HepG2 (cell line): ENCODE results near the gene LHPP.

Source experiments
- ARHGAP35 ChIP-seq: sonication (generic); formaldehyde crosslinking; IDR thresholded peaks from 2 replicates; pipeline ENCODE4 v1.9.0; 2022; ENCODE audit warnings: mild to moderate bottlenecking, inconsistent platforms, moderate library complexity, missing genetic modification reagents, borderline replicate concordance
- FOXA3 ChIP-seq: IDR thresholded peaks from 2 replicates; pipeline ENCODE4 v1.6.1; 2016; ENCODE audit warnings: missing genetic modification reagents, missing compliant biosample characterization
- JUNB ChIP-seq: sonication (generic); formaldehyde crosslinking; IDR thresholded peaks from 2 replicates; pipeline ENCODE4 v1.8.0; 2022; ENCODE audit warnings: missing genetic modification reagents, mild to moderate bottlenecking, borderline replicate concordance
- KDM5A ChIP-seq: fragments of 200-600 bp; sonication (generic); IDR thresholded peaks from 2 replicates; pipeline ENCODE4 v1.7.0; 2018; ENCODE audit warnings: antibody characterized with exemption, mild to moderate bottlenecking, low read length, borderline replicate concordance
- NR2C2 ChIP-seq: sonication (generic); formaldehyde crosslinking; IDR thresholded peaks from 2 replicates; pipeline ENCODE4 v1.4.0; 2020; ENCODE audit warnings: missing genetic modification reagents, mild to moderate bottlenecking, moderate library complexity, borderline replicate concordance
- SAFB2 ChIP-seq: sonication (generic); formaldehyde crosslinking; IDR thresholded peaks from 2 replicates; pipeline ENCODE4 v1.5.1; 2020; ENCODE audit warnings: missing genetic modification reagents, low read depth, mild to moderate bottlenecking, borderline replicate concordance
- TBX2 ChIP-seq: sonication (generic); formaldehyde crosslinking; IDR thresholded peaks from 2 replicates; pipeline ENCODE4 v1.5.0; 2020; ENCODE audit warnings: missing genetic modification reagents, mild to moderate bottlenecking, borderline replicate concordance
- ZFP36 ChIP-seq: fragments of 150-350 bp; IDR thresholded peaks from 2 replicates; pipeline ENCODE4 v1.6.1; 2018; ENCODE audit warnings: borderline replicate concordance, low read length, low read depth; ENCODE audit not compliant: partially characterized antibody
- TF ChIP-seq, protein P1 (sequence below): sonication (generic); formaldehyde crosslinking; IDR thresholded peaks from 2 replicates; pipeline ENCODE4 v1.5.0; 2020; ENCODE audit warnings: mild to moderate bottlenecking, missing genetic modification reagents, moderate library complexity
- TF ChIP-seq, protein P2 (sequence below): IDR thresholded peaks from 2 replicates; pipeline ENCODE4 v1.6.1; 2012; ENCODE audit warnings: inconsistent platforms

DNA sequence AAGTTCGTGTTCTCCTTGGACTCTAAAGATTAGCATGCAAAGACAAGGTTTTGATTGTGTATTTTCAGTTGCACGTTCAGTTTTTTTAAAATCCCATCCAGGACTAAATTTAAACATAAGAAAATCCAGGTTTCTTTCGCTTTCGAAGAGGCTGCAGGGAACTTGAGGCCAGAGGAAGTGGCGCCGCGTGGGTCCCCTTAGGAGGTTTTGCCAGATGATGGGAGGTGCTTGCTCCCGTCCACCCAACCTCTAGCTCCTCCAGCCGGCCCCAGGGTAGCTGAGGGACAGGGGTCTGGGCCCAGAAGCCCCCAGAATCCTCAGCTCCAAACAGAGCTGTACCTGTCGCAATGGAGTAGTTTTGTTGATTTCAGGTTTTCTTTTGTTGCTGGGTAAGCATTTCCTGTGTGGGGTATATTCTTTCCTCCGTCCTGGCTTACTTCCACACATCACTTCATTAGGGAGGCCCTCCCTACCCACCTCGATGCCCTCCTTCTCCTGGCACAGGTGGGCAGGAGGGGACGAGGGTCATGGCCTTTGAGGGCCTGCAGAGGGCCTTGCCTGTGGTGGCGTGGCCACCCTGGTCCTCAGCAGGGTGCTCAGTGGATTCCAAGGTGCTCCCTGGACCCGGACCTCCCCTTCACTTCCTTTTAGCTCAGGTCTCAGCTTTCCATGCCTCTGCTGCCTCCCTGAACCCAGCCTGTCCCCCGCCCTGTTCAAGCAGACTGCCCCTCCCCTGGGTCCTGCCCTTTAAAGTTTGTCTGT, 32.6 kb downstream of the LHPP start:
- no peak for TF ChIP-seq FOXA3 (CRISPR knock-in tag)
- TF ChIP-seq ARHGAP35 (CRISPR knock-in tag) = no peak
- TF ChIP-seq, protein P1, sequence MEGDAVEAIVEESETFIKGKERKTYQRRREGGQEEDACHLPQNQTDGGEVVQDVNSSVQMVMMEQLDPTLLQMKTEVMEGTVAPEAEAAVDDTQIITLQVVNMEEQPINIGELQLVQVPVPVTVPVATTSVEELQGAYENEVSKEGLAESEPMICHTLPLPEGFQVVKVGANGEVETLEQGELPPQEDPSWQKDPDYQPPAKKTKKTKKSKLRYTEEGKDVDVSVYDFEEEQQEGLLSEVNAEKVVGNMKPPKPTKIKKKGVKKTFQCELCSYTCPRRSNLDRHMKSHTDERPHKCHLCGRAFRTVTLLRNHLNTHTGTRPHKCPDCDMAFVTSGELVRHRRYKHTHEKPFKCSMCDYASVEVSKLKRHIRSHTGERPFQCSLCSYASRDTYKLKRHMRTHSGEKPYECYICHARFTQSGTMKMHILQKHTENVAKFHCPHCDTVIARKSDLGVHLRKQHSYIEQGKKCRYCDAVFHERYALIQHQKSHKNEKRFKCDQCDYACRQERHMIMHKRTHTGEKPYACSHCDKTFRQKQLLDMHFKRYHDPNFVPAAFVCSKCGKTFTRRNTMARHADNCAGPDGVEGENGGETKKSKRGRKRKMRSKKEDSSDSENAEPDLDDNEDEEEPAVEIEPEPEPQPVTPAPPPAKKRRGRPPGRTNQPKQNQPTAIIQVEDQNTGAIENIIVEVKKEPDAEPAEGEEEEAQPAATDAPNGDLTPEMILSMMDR (CRISPR knock-in tag) = no peak
- TF ChIP-seq JUNB (CRISPR knock-in tag) = no peak
- no peak for TF ChIP-seq SAFB2 (CRISPR knock-in tag)
- no peak for TF ChIP-seq TBX2 (CRISPR knock-in tag)
- TF ChIP-seq KDM5A = no peak
- TF ChIP-seq, protein P2, sequence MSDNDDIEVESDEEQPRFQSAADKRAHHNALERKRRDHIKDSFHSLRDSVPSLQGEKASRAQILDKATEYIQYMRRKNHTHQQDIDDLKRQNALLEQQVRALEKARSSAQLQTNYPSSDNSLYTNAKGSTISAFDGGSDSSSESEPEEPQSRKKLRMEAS = no peak
- TF ChIP-seq NR2C2 (CRISPR knock-in tag) = no peak
- no peak for TF ChIP-seq ZFP36
